SJSA1 (cell line): Measurements from ENCODE around the gene SOD3. TPM values are rescaled to one million over a fixed set of nuclear protein-coding genes. Genes with fewer than 3 reads are reported as not detected.

Experiments used
- DNase-seq, 2 experiments: peaks; one replicate each; pipeline ENCODE4 v3.0.0-alpha.2; 2015 to 2020; ENCODE audit warnings: low spot score in 2 of 2, low read depth in 1 of 2
- H3K27ac ChIP-seq: fragments of 250-450 bp; sonication (Bioruptor Pico); 2 replicates; pipeline ENCODE4 v1.5.1; 2020; ENCODE audit warnings: mild to moderate bottlenecking, moderate library complexity
- H3K27me3 ChIP-seq: fragments of 250-450 bp; sonication (Bioruptor Pico); replicated peaks from 2 replicates; pipeline ENCODE4 v1.5.1; 2020; ENCODE audit warnings: mild to moderate bottlenecking, moderate library complexity
- H3K36me3 ChIP-seq: fragments of 250-450 bp; sonication (Bioruptor Pico); 2 replicates; pipeline ENCODE4 v1.5.1; 2020; ENCODE audit warnings: mild to moderate bottlenecking
- H3K4me1 ChIP-seq: fragments of 250-450 bp; sonication (Bioruptor Pico); replicated peaks from 2 replicates; pipeline ENCODE4 v1.6.1; 2021; ENCODE audit warnings: mild to moderate bottlenecking
- H3K4me3 ChIP-seq: fragments of 250-450 bp; sonication (Bioruptor Pico); 2 replicates; pipeline ENCODE4 v1.5.1; 2020; ENCODE audit warnings: mild to moderate bottlenecking
- H3K9me3 ChIP-seq: fragments of 250-450 bp; sonication (Bioruptor Pico); replicated peaks from 2 replicates; pipeline ENCODE4 v1.5.1; 2020; ENCODE audit warnings: mild to moderate bottlenecking
- total RNA-seq: library from RNA; depleted of rRNA; stranded (reverse); fragments of >200 nt; shearing (Covaris generic); gene quantifications from 2 replicates; pipeline ENCODE4 v1.2.3, GENCODE V29; 2014; rRNA removed

Gene SOD3
- 1.7 and 2.0 TPM in 2 replicates for total RNA-seq

DNA sequence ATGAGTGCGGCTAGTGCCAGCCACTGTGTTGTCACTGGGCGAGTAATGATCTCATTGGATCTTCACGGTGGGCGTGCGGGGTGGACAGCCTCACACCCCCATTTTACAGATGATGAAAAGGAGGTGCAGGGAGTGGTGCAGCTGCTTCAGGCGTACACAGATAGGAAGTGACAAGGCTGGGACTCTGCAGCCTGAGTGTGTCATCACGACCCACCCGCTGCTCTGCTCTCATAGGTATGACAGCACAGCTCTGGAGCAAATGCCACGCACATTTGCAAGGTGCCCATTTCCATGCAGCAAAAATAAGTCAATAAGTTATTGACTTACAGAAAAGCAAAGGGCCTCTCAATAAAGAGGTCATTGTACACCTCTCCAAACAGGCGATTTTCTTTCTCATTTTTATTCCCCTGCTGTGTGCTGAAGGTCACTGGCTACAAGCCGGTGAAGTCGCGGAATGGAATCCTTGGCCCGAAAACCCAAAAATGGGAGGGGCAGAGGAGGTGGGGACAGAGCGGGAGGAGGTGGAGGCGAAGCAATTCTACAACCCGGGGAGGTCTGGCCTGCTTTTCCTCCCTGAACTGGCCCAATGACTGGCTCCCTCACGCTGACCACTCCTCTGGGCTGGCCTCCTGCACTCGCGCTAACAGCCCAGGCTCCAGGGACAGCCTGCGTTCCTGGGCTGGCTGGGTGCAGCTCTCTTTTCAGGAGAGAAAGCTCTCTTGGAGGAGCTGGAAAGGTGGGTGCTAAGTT lies at the start of gene SOD3:
TSS of gene SOD3 (plus strand) at position 658 of the 750 bp plus-strand sequence. CDS start 3,949 bp downstream, outside the sequence.
- Histone ChIP-seq H3K36me3 (no peaks in the 10 kb centered on the region), H3K27me3 (no peaks in the 10 kb centered on the region), H3K27ac (no peak within 1 kb of the TSS), H3K4me1 (peaks cover 14% of the 10 kb centered on the region), H3K9me3 (no peaks in the 10 kb centered on the region), H3K4me3 (peak within 1 kb of the TSS; percentile 6; the same call in 1 of the 2 replicates)
- DNase-seq, result peak; percentile 48 to 67

- Histone ChIP-seq H3K4me3 (no peak overlapping the region), H3K27me3 (no peaks in the 10 kb centered on the region)
- peak; percentile 47 to 69 for DNase-seq
Observed at GRCh38 chr4:24747234-24747975, 48.0 kb upstream of the SOD3 start.

DNA sequence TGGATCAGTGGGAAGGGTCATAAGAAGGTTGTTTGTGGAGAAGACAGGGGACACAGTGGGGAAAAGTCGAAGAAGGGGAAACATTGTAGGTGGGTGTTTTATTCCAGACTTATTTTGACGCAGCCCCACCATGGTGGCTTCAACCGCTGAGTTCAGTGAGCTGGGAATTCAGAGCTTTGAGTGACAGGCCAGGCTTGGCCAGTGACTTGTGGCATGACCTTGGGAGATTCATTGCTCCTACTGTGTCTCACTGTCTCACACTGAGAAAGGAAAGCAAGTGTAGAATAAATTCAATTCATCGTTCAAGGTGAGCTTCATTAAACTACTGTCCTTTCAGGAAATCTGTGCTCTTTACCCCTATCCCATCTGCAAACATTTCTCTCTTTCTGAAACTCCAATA lies 47.4 kb upstream of the SOD3 start:
- Histone ChIP-seq H3K27me3 (no peaks in the 10 kb centered on the region), H3K4me3 (no peak overlapping the region), H3K9me3 (no peaks in the 10 kb centered on the region), H3K27ac (peak overlapping the region; percentile 52), H3K36me3 (no peaks in the 10 kb centered on the region), H3K4me1 (peaks cover 17% of the 10 kb centered on the region)
- DNase-seq, result no peak

More at GRCh38 chr4:24747234-24747975, 48.0 kb upstream of the SOD3 start:
- Histone ChIP-seq H3K4me1 (peaks cover 17% of the 10 kb centered on the region), H3K27ac (peak overlapping the region; percentile 52), H3K36me3 (no peaks in the 10 kb centered on the region), H3K9me3 (no peaks in the 10 kb centered on the region)

DNA sequence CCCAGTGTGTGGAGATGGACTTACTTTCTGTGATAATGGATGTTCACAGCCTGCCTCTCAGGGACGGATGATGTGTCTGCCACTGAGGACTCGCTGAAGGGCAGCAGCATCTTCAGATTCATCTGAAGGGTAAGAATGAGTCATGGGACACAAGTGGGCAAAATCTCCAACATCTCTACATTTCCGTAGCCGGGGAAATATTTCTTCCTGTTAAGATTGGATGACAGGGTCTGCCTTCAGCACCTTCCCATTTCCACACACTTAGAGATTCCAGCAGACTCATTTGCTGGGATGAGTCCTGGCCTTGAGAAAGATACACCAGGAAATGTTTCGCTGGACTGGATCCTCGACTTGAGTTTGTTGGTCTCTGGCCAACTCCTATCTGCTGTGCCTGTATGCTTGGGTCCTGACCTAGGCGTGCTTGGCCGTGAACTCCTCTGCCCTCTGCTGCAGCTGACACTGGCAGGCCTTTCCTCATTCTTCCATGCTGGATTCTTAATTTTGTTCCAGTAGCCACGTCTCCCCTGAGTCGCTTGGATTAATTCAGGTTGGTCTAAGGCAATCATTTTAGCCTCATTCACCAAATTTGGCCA lies 46.5 kb upstream of the SOD3 start:
- no peak for DNase-seq
- H3K27ac ChIP-seq, result no peak overlapping the region
- H3K4me3 ChIP-seq, result no peak overlapping the region
- H3K36me3 ChIP-seq, result no peaks in the 10 kb centered on the region
- H3K9me3 ChIP-seq, result no peaks in the 10 kb centered on the region
- H3K27me3 ChIP-seq, result no peaks in the 10 kb centered on the region
- H3K4me1 ChIP-seq, result peaks cover 17% of the 10 kb centered on the region

GRCh38 chr4:24750106-24750505 lies 45.3 kb upstream of the SOD3 start:
- no peak for DNase-seq
- Histone ChIP-seq H3K27me3 (no peaks in the 10 kb centered on the region), H3K4me3 (no peak overlapping the region), H3K9me3 (no peaks in the 10 kb centered on the region), H3K36me3 (no peaks in the 10 kb centered on the region), H3K27ac (no peak overlapping the region), H3K4me1 (peaks cover 17% of the 10 kb centered on the region)

DNA sequence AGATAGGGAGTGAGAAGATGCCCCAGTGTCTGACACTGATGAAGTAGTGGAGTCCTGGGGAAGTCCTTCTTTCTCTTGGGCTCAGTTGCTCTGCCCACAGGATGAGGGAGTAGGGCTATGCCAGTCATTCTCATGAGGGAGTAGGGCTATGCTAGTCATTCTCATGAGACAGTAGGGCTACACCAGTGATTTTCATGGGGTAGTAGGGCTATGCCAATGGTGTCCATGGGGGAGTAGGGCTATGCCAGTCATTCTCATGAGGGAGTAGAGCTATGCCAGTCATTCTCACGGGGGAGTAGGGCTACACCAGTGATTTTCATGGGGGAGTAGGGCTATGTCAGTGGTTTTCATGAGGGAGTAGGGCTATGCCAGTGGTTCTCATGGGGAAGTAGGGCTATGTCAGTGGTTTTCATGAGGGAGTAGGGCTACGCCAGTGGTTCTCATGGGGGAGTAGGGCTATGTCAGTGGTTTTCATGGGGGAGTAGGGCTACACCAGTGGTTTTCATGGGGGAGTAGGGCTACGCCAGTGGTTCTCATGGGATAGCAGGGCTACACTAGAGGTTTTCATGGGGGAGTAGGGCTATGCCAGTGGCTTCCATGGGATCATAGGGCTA lies 43.3 kb upstream of the SOD3 start:
- Histone ChIP-seq H3K27me3 (no peaks in the 10 kb centered on the region), H3K4me3 (no peak overlapping the region), H3K36me3 (no peaks in the 10 kb centered on the region), H3K27ac (no peak overlapping the region), H3K9me3 (no peaks in the 10 kb centered on the region), H3K4me1 (peaks cover 11% of the 10 kb centered on the region)
- no peak for DNase-seq

GRCh38 chr4:24753519-24753918 lies 41.9 kb upstream of the SOD3 start:
- no peak for DNase-seq
- H3K9me3 ChIP-seq, result no peaks in the 10 kb centered on the region
- no peak overlapping the region for H3K27ac ChIP-seq

DNA sequence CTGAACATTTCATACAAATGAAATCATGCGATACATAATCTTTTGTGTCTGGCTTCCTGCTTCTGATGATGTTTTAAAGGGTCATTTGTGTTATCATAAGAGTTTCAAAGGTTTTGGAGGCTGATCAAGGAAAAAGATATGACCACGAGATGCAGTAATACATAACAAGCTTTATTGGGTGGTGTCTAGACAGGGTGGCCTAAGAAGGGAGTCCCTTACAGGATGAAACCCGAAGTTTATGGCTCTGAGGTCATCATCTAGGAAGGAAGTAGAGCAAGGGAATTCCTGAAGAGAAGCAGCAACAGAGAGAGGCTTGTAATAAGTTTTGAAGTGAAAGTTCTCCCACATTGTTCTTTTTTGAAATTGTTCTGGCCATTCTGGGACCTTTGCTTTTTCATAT lies 40.8 kb upstream of the SOD3 start:
- H3K27me3 ChIP-seq, result no peaks in the 10 kb centered on the region
- H3K4me1 ChIP-seq, result no peaks in the 10 kb centered on the region
- H3K4me3 ChIP-seq, result no peak overlapping the region
- no peaks in the 10 kb centered on the region for H3K36me3 ChIP-seq
- no peak overlapping the region for H3K27ac ChIP-seq
- H3K9me3 ChIP-seq, result no peaks in the 10 kb centered on the region
- DNase-seq, result no peak

More at GRCh38 chr4:24753519-24753918, 41.9 kb upstream of the SOD3 start:
- H3K4me1 ChIP-seq, result peaks cover 2% of the 10 kb centered on the region
- H3K27me3 ChIP-seq, result no peaks in the 10 kb centered on the region
- H3K36me3 ChIP-seq, result no peaks in the 10 kb centered on the region
- no peak overlapping the region for H3K4me3 ChIP-seq

- Histone ChIP-seq H3K27ac (no peak overlapping the region), H3K4me1 (0 out of 2 replicates have a peak, but pooled peaks cover 3% of the 10 kb centered on the region), H3K4me3 (no peak overlapping the region), H3K9me3 (no peaks in the 10 kb centered on the region), H3K27me3 (no peaks in the 10 kb centered on the region), H3K36me3 (no peaks in the 10 kb centered on the region)
- DNase-seq, result no peak
Observed at GRCh38 chr4:24763631-24764297, 31.6 kb upstream of the SOD3 start.

DNA sequence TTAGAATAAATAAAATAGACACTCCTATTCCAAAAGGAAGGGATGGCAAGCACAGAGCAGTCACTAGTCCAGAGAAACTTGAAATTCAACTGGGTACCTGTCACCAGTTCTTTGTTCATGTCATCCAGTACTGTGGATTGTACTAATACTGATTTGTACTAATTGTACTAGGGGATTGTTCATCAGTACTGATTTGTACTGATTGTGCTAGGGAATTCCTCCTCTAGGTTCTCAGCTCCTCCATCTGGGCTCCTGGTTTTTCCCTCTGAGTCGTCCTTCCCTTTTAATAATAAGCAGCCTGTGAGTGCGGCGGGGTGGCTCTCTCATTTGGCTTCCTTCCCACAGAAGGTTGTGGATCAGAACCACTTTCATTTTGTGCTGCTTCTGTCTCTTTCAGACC lies 31.0 kb upstream of the SOD3 start:
- H3K27me3 ChIP-seq, result no peaks in the 10 kb centered on the region
- no peaks in the 10 kb centered on the region for H3K36me3 ChIP-seq
- no peak overlapping the region for H3K4me3 ChIP-seq
- H3K27ac ChIP-seq, result no peak overlapping the region
- no peak for DNase-seq
- no peaks in the 10 kb centered on the region for H3K9me3 ChIP-seq
- H3K4me1 ChIP-seq, result peaks cover 8% of the 10 kb centered on the region

DNA sequence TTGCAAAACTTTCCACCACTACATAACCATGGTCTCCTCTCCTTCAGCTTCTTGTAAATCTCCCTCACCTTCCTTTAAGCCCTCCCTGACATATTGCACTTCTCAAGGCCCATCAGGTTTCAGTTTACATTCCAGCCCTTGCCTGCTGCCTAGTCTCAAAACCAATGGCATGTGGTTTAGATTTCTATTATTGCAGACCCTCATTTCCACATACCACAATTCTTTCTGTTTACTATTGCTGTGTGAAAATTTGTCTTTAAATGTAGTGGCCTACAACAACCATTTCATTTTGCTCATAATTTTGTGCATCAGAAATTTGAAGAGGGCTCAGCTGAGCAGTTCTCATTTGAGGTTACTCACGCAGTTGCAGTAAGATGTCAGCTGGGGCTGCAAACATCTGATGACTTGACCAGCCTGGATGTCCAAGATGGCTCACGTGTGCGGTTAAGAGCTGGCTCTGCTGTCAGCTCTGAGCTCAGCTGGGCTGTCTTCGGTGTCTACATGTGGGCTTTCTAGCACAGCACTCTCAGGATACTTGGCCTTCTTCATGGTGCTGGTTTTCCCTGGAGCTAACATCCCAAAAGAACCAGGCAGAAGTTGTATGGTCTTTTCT lies 29.9 kb upstream of the SOD3 start:
- Histone ChIP-seq H3K27ac (no peak overlapping the region), H3K9me3 (no peaks in the 10 kb centered on the region)

DNA sequence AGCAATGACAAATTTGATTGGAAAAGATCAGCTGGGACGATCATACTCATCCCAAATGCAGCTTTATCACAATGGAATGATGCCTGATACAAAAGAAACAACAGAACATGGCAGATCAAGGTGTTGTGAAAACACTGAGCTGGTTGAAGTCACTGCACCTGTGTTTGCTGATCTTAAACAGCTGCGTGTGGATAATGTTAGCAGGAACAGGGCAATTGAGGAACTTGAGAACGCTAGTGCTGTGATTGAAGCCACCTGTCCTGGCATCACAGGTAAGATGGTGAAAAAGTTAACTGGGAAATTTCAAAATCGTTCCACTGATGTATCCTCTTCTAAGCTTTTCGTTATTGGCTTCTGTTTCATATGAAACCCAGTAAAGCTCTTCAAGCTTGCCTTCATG lies 27.4 kb upstream of the SOD3 start:
- no peaks in the 10 kb centered on the region for H3K36me3 ChIP-seq
- H3K9me3 ChIP-seq, result no peaks in the 10 kb centered on the region
- H3K4me3 ChIP-seq, result no peak overlapping the region
- peaks cover 23% of the 10 kb centered on the region for H3K4me1 ChIP-seq
- no peaks in the 10 kb centered on the region for H3K27me3 ChIP-seq
- no peak overlapping the region for H3K27ac ChIP-seq
- DNase-seq, result no peak

More for the DNA sequence above, 29.9 kb upstream of the SOD3 start:
- Histone ChIP-seq H3K4me3 (no peak overlapping the region), H3K4me1 (peaks cover 19% of the 10 kb centered on the region), H3K27me3 (no peaks in the 10 kb centered on the region), H3K36me3 (no peaks in the 10 kb centered on the region)
- peak in 1 of 2 experiments; percentile 17 for DNase-seq

GRCh38 chr4:24768604-24769003 lies 26.8 kb upstream of the SOD3 start:
- H3K36me3 ChIP-seq, result no peaks in the 10 kb centered on the region
- H3K4me1 ChIP-seq, result peaks cover 23% of the 10 kb centered on the region
- no peaks in the 10 kb centered on the region for H3K9me3 ChIP-seq
- H3K27me3 ChIP-seq, result no peaks in the 10 kb centered on the region
- DNase-seq, result no peak
- no peak overlapping the region for H3K4me3 ChIP-seq
- no peak overlapping the region for H3K27ac ChIP-seq
